GM19438 (cell line): Measurements from ENCODE around the gene PPP1R16B.

ENCODE experiments used
- ATAC-seq: cut with Tn5 transposase; IDR thresholded peaks from one replicate; pipeline ENCODE4 v1.9.1; 2021; ENCODE audit warnings: low read depth; ENCODE audit not compliant: unreplicated experiment

Gene PPP1R16B

GRCh38 chr20:38873050-38873581 is 67.6 kb downstream of the PPP1R16B start:
- ATAC-seq = peak; percentile 36

- ATAC-seq = no peak
These were observed 69.1 kb downstream of the PPP1R16B start for GRCh38 chr20:38874460-38875174.

- ATAC-seq = peak; percentile 61
These were observed 69.9 kb downstream of the PPP1R16B start for GRCh38 chr20:38875175-38875993.

- ATAC-seq = no peak
These were observed 72.0 kb downstream of the PPP1R16B start for GRCh38 chr20:38877483-38877882.

- no peak for ATAC-seq
These were observed 73.4 kb downstream of the PPP1R16B start for GRCh38 chr20:38878866-38879265.

GRCh38 chr20:38880952-38881735 is 75.6 kb downstream of the PPP1R16B start:
- no peak for ATAC-seq

- ATAC-seq = no peak
These were observed 76.4 kb downstream of the PPP1R16B start for GRCh38 chr20:38881806-38882440.

GRCh38 chr20:38882600-38882999 is 77.1 kb downstream of the PPP1R16B start:
- ATAC-seq = no peak

GRCh38 chr20:38883081-38883980 is 77.8 kb downstream of the PPP1R16B start:
- no peak for ATAC-seq

GRCh38 chr20:38883981-38884733 is 78.7 kb downstream of the PPP1R16B start:
- no peak for ATAC-seq

- no peak for ATAC-seq
These were observed 79.9 kb downstream of the PPP1R16B start for GRCh38 chr20:38885357-38885756.

- no peak for ATAC-seq
These were observed 82.7 kb downstream of the PPP1R16B start for GRCh38 chr20:38888059-38888831.

- no peak for ATAC-seq
These were observed 83.6 kb downstream of the PPP1R16B start for GRCh38 chr20:38889050-38889449.

GRCh38 chr20:38889792-38890496 is 84.4 kb downstream of the PPP1R16B start:
- no peak for ATAC-seq

GRCh38 chr20:38890497-38890818 is 85.0 kb downstream of the PPP1R16B start:
- ATAC-seq = no peak

GRCh38 chr20:38892091-38892981 is 86.8 kb downstream of the PPP1R16B start:
- peak; percentile 48 for ATAC-seq
